BJ (cell line): ENCODE results near the gene UCK2. TPM values are rescaled to one million over a fixed set of nuclear protein-coding genes. Genes with fewer than 3 reads are reported as not detected.

ENCODE experiments used
- CTCF ChIA-PET: fragments of 350-600 bp; formaldehyde crosslinking; extraction: SDS; loops from one replicate; lab custom pipeline; 2021; ENCODE audit warnings: antibody characterized with exemption, inconsistent platforms; lab: Yijun Ruan, JAX
- POLR2A ChIA-PET: fragments of 300-600 bp; sonication (Branson Sonifier 250); formaldehyde crosslinking; extraction: SDS; loops from one replicate; lab custom pipeline; 2021; ENCODE audit warnings: antibody characterized with exemption; lab: Charles Lee
- DNase-seq: peaks from one replicate; pipeline ENCODE4 v3.0.0-alpha.2; 2011; ENCODE audit warnings: low read depth
- H3K27me3 ChIP-seq: 2 replicates; pipeline ENCODE4 v1.6.0; 2011; ENCODE audit warnings: low read length; ENCODE audit not compliant: control insufficient read depth, insufficient read depth
- H3K36me3 ChIP-seq: 2 replicates; pipeline ENCODE4 v1.5.1; 2011; ENCODE audit warnings: low read length; ENCODE audit not compliant: control insufficient read depth, insufficient read depth
- H3K4me3 ChIP-seq: 2 replicates; pipeline ENCODE4 v1.5.1; 2011; ENCODE audit warnings: low read depth, mild to moderate bottlenecking, control low read depth, low read length
- polyA plus RNA-seq: library from polyadenylated mRNA; depleted of rRNA; stranded (reverse); fragments of >200 nt; gene quantifications from 2 replicates; pipeline ENCODE4 v1.2.3, GENCODE V29; 2011
- TF ChIP-seq, protein P1 (sequence below): IDR thresholded peaks from 2 replicates; pipeline ENCODE4 v1.5.1; 2011; ENCODE audit warnings: low read depth, mild to moderate bottlenecking, control low read depth, inconsistent platforms, low read length, moderate library complexity; ENCODE audit not compliant: insufficient read depth

Gene UCK2
- polyA plus RNA-seq, 1 experiment, result 57.7 TPM

GRCh38 chr1:165883056-165883455 lies 55.6 kb downstream of the UCK2 start:
- no peaks in the 10 kb centered on the region for H3K36me3 ChIP-seq
- CTCF ChIA-PET, result interaction anchor here (0.8 to 1.2 kb wide), 3 partner anchors 12 to 20 kb away, joined by 3 read pairs; no protein-coding TSS in a partner anchor
- POLR2A ChIA-PET, result no interaction called here
- DNase-seq, result no peak
- H3K4me3 ChIP-seq, result no peak overlapping the region
- TF ChIP-seq, protein P1, sequence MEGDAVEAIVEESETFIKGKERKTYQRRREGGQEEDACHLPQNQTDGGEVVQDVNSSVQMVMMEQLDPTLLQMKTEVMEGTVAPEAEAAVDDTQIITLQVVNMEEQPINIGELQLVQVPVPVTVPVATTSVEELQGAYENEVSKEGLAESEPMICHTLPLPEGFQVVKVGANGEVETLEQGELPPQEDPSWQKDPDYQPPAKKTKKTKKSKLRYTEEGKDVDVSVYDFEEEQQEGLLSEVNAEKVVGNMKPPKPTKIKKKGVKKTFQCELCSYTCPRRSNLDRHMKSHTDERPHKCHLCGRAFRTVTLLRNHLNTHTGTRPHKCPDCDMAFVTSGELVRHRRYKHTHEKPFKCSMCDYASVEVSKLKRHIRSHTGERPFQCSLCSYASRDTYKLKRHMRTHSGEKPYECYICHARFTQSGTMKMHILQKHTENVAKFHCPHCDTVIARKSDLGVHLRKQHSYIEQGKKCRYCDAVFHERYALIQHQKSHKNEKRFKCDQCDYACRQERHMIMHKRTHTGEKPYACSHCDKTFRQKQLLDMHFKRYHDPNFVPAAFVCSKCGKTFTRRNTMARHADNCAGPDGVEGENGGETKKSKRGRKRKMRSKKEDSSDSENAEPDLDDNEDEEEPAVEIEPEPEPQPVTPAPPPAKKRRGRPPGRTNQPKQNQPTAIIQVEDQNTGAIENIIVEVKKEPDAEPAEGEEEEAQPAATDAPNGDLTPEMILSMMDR, result no peak
- H3K27me3 ChIP-seq, result no peaks in the 10 kb centered on the region

GRCh38 chr1:165884009-165884689 lies 56.7 kb downstream of the UCK2 start:
- no peaks in the 10 kb centered on the region for H3K27me3 ChIP-seq
- ChIA-PET POLR2A (interaction anchor here (0.6 kb wide), 1 partner anchor 23 kb away, joined by 3 read pairs; no protein-coding TSS in a partner anchor), CTCF (interaction anchor here (0.7 to 1.8 kb wide), 8 partner anchors 8 to 115 kb away, joined by 3 to 5 read pairs (median 3); partner anchors contain the start of gene TMCO1)
- no peak for DNase-seq
- no peaks in the 10 kb centered on the region for H3K36me3 ChIP-seq
- TF ChIP-seq, protein P1, result no peak
- no peak overlapping the region for H3K4me3 ChIP-seq

GRCh38 chr1:165884690-165885304 lies 57.4 kb downstream of the UCK2 start:
- Histone ChIP-seq H3K36me3 (no peaks in the 10 kb centered on the region), H3K27me3 (no peaks in the 10 kb centered on the region), H3K4me3 (no peak overlapping the region)
- DNase-seq, result no peak
- ChIA-PET POLR2A (interaction anchor here (0.6 kb wide), 1 partner anchor 22 kb away, joined by 3 read pairs; no protein-coding TSS in a partner anchor), CTCF (interaction anchor here (0.9 to 1.8 kb wide), 7 partner anchors 8 to 116 kb away, joined by 3 to 5 read pairs (median 3); partner anchors contain the start of gene TMCO1)
- TF ChIP-seq, protein P1, result no peak

DNA sequence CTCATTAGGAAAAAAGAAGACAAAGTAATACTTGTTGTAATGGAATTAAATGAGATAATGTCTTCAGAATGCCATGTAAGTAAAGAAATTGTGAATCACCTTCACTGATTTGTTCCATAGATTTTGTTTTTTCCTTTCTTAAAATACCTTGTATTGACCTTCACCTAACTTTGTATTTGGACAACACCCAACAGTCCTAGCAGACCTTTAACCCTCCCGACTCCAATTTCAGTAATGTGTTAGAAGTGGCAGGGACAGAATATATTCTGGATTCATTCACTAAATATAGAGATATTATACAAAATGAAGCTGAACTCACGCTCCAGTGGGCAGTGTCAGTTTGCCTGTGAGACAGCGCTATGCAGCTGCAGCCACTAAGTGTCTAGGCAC lies 57.9 kb downstream of the UCK2 start:
- no peaks in the 10 kb centered on the region for H3K36me3 ChIP-seq
- ChIA-PET CTCF (interaction anchor here (0.6 to 1.8 kb wide), 4 partner anchors 8 to 20 kb away, joined by 3 to 5 read pairs (median 3); no protein-coding TSS in a partner anchor), POLR2A (no interaction called here)
- TF ChIP-seq, protein P1, result no peak
- H3K27me3 ChIP-seq, result no peaks in the 10 kb centered on the region
- no peak for DNase-seq
- no peak overlapping the region for H3K4me3 ChIP-seq

GRCh38 chr1:165886193-165886592 lies 58.8 kb downstream of the UCK2 start:
- ChIA-PET POLR2A (no interaction called here), CTCF (interaction anchor here (0.6 to 1.8 kb wide), 3 partner anchors 13 to 117 kb away, joined by 3 to 5 read pairs (median 3); no protein-coding TSS in a partner anchor)
- no peak overlapping the region for H3K4me3 ChIP-seq
- no peaks in the 10 kb centered on the region for H3K27me3 ChIP-seq
- no peak for DNase-seq
- TF ChIP-seq, protein P1, result no peak
- no peaks in the 10 kb centered on the region for H3K36me3 ChIP-seq
